ENCODE results near the gene CBX3.
"Not testable (repeated sequence)": the region's sequence is repeated elsewhere in the genome, so short reads cannot be mapped to it uniquely, and the experiment has no call there.

Gene CBX3

DNA sequence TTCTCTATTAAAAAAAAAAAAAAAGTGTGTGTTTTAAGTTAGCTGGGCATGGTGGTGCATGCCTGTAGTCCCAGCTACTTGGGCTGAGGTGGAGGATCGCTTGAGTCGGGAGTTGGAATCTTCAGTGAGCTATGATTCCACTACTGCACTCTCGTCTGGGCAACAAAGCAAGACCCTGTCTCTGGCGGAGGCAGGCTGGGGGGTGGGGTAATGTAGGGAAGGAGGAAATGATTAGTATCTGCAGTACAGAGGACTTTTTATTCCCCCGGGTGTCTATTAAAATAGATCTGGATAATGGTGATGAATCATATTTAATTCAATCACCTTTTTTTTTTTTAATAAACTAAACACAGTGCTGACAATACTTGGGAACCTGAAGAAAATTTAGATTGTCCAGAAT, 6.5 kb downstream of the CBX3 start:
- DNase-seq, result no peak

GRCh38 chr7:26212921-26213718, 11.6 kb downstream of the CBX3 start:
- no peak for DNase-seq

- DNase-seq, result no peak
These were observed 12.4 kb downstream of the CBX3 start for GRCh38 chr7:26213807-26214515.

- DNase-seq, result no peak
These were observed 14.5 kb downstream of the CBX3 start for GRCh38 chr7:26216049-26216448.

- DNase-seq, result no peak
These were observed 22.8 kb downstream of the CBX3 start for GRCh38 chr7:26224359-26224758.

DNA sequence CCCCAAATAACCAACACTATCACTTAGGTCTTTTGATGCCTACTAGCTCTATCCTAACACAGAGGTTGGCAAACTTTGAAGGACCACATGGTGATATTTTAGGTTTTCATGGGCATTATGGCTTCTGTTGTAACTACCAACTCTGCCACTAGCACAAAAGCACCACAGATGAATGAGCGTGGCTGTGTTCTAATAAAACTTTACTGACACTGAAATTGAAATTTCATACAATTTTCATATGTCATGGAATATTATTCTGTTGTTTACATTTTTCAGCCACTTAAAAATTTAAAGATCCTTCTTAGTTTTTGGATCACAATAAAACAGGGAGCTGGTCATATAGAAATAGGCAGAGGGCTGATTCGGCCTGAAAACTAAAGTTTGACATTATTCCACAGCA, 26.4 kb downstream of the CBX3 start:
- DNase-seq, result no peak

DNA sequence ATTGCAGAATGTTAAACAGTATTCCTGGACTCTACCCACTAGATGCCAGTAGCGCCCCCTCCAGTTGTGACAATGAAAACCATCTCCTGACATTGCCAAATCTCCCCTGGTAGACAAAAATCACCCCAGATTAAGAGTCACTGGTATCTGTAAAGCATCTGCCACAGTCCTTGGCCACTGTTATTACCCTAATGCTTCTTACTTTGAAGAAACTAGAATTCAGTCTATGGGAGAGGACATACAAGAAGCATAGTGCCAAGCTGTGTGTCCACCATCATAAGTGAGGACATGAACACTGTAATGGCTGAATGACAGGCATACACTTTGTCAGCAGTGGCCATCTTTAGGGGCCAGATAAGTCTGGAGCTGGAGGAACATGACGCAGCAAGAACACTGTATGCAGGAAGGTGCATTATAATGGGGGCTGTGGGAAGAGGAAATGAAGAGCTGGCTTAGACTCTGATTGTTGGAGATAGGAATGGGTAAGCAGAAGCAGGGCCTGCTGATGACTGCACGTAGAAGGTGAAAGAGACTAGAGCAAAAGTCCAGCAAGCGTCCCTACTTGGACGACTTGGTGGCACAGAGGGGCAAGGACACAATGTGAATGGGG, 32.5 kb downstream of the CBX3 start:
- DNase-seq, result no peak

DNA sequence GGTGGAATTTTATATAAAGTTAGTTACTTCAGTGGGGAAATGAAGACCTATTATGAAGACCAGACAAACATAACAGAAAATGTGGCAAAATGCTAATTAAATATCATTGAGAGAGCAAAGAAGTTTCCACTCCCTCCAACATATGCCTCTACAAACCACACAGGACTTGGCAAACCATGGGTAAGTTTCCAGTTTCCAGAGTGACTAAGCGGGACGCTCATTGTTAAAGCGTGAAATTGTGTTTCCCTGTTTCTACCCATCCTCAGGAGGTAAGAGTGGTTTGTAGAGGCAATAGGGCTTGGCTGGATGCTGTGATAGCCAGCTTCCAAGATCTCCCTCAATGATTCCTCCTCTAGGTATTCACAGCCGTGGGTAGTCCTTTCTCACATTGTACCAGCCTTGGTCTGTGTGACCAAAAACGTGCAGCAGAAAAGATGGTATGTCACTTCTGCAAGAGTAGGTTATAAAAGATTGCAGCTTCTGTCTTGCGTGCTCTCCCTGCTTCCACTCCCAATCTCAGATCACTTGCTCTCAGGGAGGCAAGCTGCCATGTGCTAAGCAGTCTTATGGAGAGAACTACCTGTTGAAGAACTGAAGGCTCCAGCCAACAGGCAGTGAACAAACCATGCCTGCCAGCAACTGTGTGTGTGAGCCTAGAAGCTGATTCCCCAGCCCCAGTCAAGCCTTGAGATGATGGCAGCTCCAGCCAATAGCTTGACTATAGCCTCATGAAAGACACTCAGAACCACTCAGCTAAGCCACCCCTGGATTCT, 35.7 kb downstream of the CBX3 start:
- no peak for DNase-seq

- no peak for DNase-seq
These were observed 36.5 kb downstream of the CBX3 start for GRCh38 chr7:26238032-26238431.

DNA sequence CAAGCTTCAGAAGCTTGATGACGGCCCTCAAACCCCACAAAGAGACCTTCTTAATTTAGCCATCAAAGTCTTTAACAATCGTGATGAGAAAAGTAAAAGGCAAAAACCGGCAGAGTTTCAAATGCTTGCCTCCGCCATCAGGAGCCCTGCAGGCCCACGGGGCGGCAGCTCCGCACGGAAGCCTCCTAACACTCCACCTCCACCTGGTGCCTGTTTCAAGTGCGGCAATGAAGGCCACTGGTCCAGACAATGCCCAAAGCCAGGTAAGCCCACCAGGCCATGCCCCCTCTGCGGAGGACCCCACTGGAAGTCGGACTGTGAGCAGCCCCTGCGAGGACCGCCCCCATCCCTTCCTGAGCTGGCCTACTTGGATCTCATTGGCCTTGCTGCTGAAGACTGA, 43.6 kb downstream of the CBX3 start:
- DNase-seq, result no peak

DNA sequence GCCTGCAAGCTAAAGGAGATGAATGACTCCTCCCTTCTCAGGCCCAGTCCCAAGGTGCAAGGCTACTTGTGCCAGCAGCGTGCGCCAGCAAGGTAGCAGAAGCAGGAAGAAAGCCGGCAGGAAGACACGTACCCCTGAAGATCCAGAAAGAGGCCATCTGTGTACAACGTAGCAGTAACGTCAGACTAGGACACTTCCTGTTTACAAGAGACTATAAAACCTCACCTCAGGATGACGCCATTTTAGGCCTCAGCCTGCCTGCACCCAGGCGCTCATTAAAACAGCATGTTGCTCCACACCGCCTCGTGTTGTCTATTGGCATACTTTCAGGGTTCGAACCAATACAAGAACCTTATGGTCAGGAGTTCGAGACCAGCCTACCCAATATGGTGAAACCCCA, 48.7 kb downstream of the CBX3 start:
- no peak for DNase-seq

GRCh38 chr7:26261866-26262265, 60.3 kb downstream of the CBX3 start:
- not testable (repeated sequence) for DNase-seq
